Esophagus muscularis mucosa (tissue), 4 donors: ENCODE data around the gene NT5C. TPM values are rescaled to one million over a fixed set of nuclear protein-coding genes. Genes with fewer than 3 reads are reported as not detected.
A peak's percentile ranks its signal among the peaks of the same experiment; 100 is the strongest.

ENCODE experiments used
- DNase-seq: peaks from one replicate; pipeline ENCODE4 v3.0.0-alpha.2; 2017; ENCODE audit errors: extremely low spot score
- H3K27ac ChIP-seq, 4 donors: fragments of 200-600 bp; sonication (generic); replicated peaks in 1 of 4; 1 replicate in 3 of 4; 2 replicates in 1 of 4; pipeline ENCODE4 v1.5.1; 2016 to 2019; ENCODE audit warnings: mild to moderate bottlenecking in 1 of 4
- H3K27me3 ChIP-seq, 4 donors: fragments of 200-600 bp; sonication (generic); one replicate each; pipeline versions ENCODE4 v1.5.1 to v1.6.0; 2016 to 2019
- H3K36me3 ChIP-seq, 4 donors: fragments of 200-600 bp; sonication (generic); one replicate each; pipeline ENCODE4 v1.5.1; 2016 to 2019
- H3K4me1 ChIP-seq, 4 donors: fragments of 200-600 bp; sonication (generic); one replicate each; pipeline ENCODE4 v1.5.1; 2016 to 2019
- H3K4me3 ChIP-seq, 4 donors: fragments of 200-600 bp; sonication (generic); 1 replicate in 2 of 4; 2 replicates in 2 of 4; pipeline ENCODE4 v1.5.1; 2016 to 2019; ENCODE audit warnings: mild to moderate bottlenecking in 4 of 4, moderate library complexity in 1 of 4
- H3K9me3 ChIP-seq, 4 donors: fragments of 200-600 bp; sonication (generic); 1 replicate in 3 of 4; 2 replicates in 1 of 4; pipeline ENCODE4 v1.5.1; 2016 to 2019
- EP300 ChIP-seq: sonication (generic); formaldehyde crosslinking; IDR thresholded peaks from one replicate; pipeline ENCODE4 v1.6.1; 2017; ENCODE audit warnings: antibody characterized with exemption
- POLR2A ChIP-seq: fragments of 450-650 bp; IDR thresholded peaks from one replicate; pipeline ENCODE4 v1.6.1; 2017; ENCODE audit warnings: antibody characterized with exemption, moderate library complexity, mild to moderate bottlenecking, low read depth
- POLR2AphosphoS5 ChIP-seq, 2 donors: sonication (generic); formaldehyde crosslinking; IDR thresholded peaks; one replicate each; pipeline ENCODE4 v1.6.1; 2017; ENCODE audit warnings: antibody characterized with exemption in 2 of 2
- WGBS: methylation state at CpG from one replicate; pipeline ENCODE4 v1.1.5; 2018; 5-methylcytosine and 5-hydroxymethylcytosine counted together
- intact Hi-C: fragments of 100-400 bp; cut with DNase I; formaldehyde crosslinking; loops from one replicate; pipeline ENCODE4 v1.15.1; 2023
- total RNA-seq, 4 donors: library from RNA; depleted of rRNA; stranded (reverse); fragments of >200 nt; gene quantifications; one replicate each; pipeline versions ENCODE4 v1.1.0 to v1.2.1, GENCODE V29; 2016
- TF ChIP-seq, protein P1 (sequence below), 3 experiments: fragments of 200-600 bp in 2 of 3; fragments of 450-650 bp in 1 of 3; sonication (generic) in 2 of 3; IDR thresholded peaks; one replicate each; pipeline ENCODE4 v1.5.1; 2017 to 2019; ENCODE audit warnings: antibody characterized with exemption in 3 of 3, mild to moderate bottlenecking in 2 of 3, moderate library complexity in 1 of 3

NT5C gene
- total RNA-seq, 4 donors from 2014 or later = 70.6 to 98.7 (median 75.1) TPM

DNA sequence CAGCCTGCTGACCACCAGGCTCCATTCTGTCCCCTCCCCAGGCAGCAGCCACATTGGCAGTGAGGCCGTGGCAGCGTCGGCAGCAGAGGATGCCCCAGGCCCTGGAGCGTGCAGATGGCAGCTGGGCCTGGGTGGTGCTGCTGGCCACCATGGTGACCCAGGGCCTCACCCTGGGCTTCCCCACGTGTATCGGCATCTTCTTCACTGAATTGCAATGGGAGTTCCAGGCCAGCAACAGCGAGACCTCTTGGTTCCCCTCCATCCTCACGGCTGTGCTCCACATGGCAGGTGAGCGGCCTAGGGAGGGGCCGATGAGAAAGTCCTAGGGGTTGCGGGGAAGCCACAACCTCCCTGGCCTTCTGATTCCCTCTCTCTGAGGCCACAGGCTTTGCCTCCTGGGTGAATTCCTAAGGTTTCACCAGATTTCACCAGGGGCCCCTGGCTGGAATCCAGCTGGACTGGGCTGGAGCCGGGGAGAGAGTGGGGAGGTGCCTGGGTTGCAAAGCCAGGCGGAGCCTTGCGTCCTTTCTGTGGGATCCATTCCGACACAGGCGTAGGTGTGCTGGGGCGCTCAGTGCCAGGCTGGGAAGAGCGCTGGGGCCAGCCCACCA is 37.9 kb downstream of the NT5C start:
- TF ChIP-seq, protein P1, sequence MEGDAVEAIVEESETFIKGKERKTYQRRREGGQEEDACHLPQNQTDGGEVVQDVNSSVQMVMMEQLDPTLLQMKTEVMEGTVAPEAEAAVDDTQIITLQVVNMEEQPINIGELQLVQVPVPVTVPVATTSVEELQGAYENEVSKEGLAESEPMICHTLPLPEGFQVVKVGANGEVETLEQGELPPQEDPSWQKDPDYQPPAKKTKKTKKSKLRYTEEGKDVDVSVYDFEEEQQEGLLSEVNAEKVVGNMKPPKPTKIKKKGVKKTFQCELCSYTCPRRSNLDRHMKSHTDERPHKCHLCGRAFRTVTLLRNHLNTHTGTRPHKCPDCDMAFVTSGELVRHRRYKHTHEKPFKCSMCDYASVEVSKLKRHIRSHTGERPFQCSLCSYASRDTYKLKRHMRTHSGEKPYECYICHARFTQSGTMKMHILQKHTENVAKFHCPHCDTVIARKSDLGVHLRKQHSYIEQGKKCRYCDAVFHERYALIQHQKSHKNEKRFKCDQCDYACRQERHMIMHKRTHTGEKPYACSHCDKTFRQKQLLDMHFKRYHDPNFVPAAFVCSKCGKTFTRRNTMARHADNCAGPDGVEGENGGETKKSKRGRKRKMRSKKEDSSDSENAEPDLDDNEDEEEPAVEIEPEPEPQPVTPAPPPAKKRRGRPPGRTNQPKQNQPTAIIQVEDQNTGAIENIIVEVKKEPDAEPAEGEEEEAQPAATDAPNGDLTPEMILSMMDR (IDR thresholded peaks at IDR 0.05) = no peak
- no peak for TF ChIP-seq EP300
- TF ChIP-seq POLR2A = no peak
- TF ChIP-seq POLR2AphosphoS5 (IDR thresholded peaks at IDR 0.05) = no peak
- Histone ChIP-seq H3K4me3 (no peak overlapping the region), H3K27ac (peak overlapping the region in 1 of 4 donors; percentile 0), H3K36me3 (peaks cover 0 to 3% (median 0%) of the 10 kb centered on the region in 4 donors), H3K9me3 (no peaks in the 10 kb centered on the region), H3K27me3 (no peaks in the 10 kb centered on the region), H3K4me1 (peaks cover 27 to 39% (median 35%) of the 10 kb centered on the region in 4 donors)
- intact Hi-C loops = no loop called here
- DNase-seq = no peak
- WGBS = 96% methylated on average over 11 of the region's 18 CpGs

DNA sequence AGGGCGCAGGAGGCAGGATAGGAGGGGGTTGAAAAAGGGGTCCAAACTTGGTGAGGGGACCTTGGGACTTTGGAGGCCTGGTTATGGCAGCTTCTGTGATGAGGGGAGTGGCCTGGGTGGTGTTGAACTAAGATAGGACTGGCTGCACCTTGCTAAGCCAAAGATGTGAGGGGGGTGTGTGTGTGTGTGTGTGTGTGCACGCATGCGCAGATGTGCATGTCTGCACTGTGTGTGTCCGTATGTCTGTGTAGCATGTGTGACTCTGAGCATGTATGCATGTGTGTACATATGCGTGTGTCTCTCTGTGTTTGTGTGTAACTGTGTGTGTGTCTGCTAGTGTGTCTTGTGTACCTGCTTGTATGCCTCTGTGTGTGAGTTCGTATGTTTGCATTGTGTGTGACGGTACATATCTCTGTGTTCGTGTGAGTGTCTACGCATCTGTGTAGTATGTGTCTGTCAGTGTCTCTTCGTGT is 39.7 kb downstream of the NT5C start:
- H3K27me3 ChIP-seq = peaks cover 0 to 15% (median 0%) of the 10 kb centered on the region in 4 donors
- no peak overlapping the region for H3K27ac ChIP-seq
- WGBS = 90% methylated on average over 8 of the region's 10 CpGs
- H3K9me3 ChIP-seq = no peaks in the 10 kb centered on the region
- no peak for DNase-seq
- H3K4me1 ChIP-seq = peaks cover 39 to 57% (median 53%) of the 10 kb centered on the region in 4 donors
- H3K4me3 ChIP-seq = no peak overlapping the region
- no peak for TF ChIP-seq POLR2A
- TF ChIP-seq EP300 = no peak
- H3K36me3 ChIP-seq = no peaks in the 10 kb centered on the region
- intact Hi-C loops = no loop called here

DNA sequence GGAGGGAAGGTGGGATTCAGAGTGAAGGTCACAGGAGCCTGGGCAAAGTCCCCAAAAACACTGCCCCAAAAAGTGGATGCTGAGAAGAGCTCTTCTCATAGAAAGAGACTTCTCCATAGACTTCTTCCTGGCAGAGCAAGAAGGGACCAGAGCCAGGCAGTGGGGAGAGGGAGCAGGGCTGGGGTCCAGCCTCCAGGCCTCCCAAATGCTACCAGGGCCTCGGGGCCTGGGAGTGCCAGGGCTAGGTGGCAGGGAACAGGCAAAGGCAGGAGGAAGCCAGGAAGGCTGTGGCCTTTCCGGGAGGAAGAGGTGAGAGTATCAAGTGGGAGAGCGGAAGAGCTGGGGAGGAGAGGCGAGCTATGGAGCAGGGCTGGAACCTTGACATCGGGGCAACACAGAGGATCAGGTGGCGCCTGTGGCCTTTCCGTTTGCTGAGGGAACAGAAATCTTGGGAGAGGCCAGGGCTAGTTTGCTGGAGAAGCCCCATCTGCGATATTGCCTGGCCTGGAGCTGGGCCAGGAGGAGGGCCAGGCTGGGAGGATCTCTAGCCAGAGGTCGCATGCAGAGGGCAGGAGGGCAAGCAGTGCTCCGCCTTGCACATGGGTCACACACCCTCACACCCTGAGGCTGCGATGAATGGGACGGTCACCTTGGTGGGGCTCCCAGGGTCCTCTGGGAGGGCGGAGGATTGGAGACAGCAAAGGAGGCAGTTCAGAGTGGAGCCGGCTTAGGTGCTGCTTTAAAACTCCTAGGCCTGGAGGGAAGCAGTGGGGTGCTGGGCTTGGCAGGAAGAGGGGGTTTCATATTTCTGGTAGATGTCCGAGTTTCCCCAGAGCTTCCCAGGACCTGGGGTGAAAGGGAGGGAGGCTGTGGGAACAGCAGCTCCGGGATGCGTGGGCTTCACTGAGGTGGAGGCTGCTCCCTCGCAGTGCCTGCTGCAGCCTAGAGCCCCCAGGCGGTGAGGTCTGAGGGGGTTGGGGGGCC is 40.4 kb downstream of the NT5C start:
- H3K36me3 ChIP-seq = no peaks in the 10 kb centered on the region
- TF ChIP-seq EP300 (no peak), POLR2A (no peak), POLR2AphosphoS5 (IDR thresholded peaks at IDR 0.05) (no peak)
- H3K9me3 ChIP-seq = no peaks in the 10 kb centered on the region
- peaks cover 0 to 17% (median 0%) of the 10 kb centered on the region in 4 donors for H3K27me3 ChIP-seq
- DNase-seq = no peak
- peaks cover 38 to 55% (median 50%) of the 10 kb centered on the region in 4 donors for H3K4me1 ChIP-seq
- peak overlapping the region in 1 of 4 donors; percentile 48 for H3K27ac ChIP-seq
- WGBS = 57% methylated on average over 17 of the region's 19 CpGs
- intact Hi-C loops = no loop called here
- no peak overlapping the region for H3K4me3 ChIP-seq

DNA sequence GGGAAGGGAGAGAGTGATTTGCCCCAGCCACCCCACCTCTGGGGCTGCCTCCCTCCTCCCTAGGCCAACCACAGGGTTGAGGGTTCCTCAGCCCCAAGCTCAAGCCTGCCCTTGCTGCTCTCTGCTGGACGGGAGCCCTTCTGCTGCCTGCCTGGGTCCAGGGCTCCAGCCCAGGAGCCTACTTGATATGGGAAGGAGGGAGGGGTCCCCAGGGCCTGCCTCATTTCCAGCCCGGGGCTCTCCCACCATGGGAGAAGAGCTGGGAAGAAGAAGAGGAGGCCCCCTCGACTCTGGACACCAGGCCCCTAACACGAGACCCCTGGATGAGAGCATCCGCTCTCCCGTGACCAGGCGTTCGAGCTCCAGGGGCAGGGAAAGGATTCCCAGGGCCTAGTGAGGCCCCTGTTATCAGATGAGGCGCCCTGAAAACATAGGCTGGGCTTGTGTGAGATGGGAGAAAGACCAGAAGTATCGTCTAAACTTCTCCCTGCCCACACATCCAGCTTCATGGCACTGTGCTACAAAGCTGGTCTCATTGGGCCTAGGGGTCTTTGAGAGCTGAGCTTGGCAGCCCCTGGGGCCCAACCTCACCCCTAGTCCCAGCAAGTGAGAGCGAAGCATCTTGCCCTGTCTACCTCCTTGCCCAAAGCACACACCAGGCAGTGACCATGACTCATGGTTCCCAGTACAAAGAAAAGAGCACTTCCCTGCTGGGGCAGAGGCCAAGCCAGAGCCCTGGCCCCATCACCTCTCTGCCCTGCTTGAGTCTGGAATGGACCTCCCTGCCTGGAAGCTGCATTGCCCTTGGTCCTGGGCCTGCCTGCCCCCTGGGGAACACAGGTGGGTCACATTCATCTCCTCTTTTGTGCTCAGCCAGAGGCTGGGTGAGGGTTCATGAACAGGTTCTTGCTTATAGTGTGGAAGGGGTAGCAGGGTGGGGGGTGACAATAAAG is 42.8 kb downstream of the NT5C start:
- intact Hi-C loops = no loop called here
- H3K4me3 ChIP-seq = peak overlapping the region; percentile 55 to 66 (median 61)
- H3K4me1 ChIP-seq = peaks cover 33 to 51% (median 47%) of the 10 kb centered on the region in 4 donors
- TF ChIP-seq EP300 (no peak), POLR2A (no peak), POLR2AphosphoS5 (IDR thresholded peaks at IDR 0.05) (peak in 1 of 2 donors; percentile 39)
- TF ChIP-seq, protein P1 (IDR thresholded peaks at IDR 0.05) = no peak
- H3K27ac ChIP-seq = peak overlapping the region; percentile 69 to 81 (median 76)
- no peak for DNase-seq
- 83% methylated on average over 9 of the region's 11 CpGs for WGBS
- peaks cover 0 to 17% (median 0%) of the 10 kb centered on the region in 4 donors for H3K27me3 ChIP-seq
- H3K36me3 ChIP-seq = no peaks in the 10 kb centered on the region
- no peaks in the 10 kb centered on the region for H3K9me3 ChIP-seq
